Trophoblast cell (in vitro differentiated cells and primary cell): ENCODE measurements around the gene VANGL1.

Source experiments
- DNase-seq, 2 donors: peaks; one replicate each; pipeline ENCODE4 v3.0.0-alpha.2; 2016
- H2AFZ ChIP-seq: 2 replicates; pipeline ENCODE4 v1.6.1; 2013; ENCODE audit warnings: low read length, moderate library complexity, mild to moderate bottlenecking; ENCODE audit not compliant: insufficient read depth, poor library complexity
- H2AK5ac ChIP-seq: 2 replicates; pipeline ENCODE4 v1.6.1; 2013; ENCODE audit warnings: mild to moderate bottlenecking, low read length
- H2BK120ac ChIP-seq: 2 replicates; pipeline ENCODE4 v1.6.1; 2013; ENCODE audit warnings: low read length, mild to moderate bottlenecking, moderate library complexity; ENCODE audit not compliant: insufficient read depth, poor library complexity
- H2BK12ac ChIP-seq: 2 replicates; pipeline ENCODE4 v1.6.1; 2013; ENCODE audit warnings: mild to moderate bottlenecking, low read length, moderate library complexity
- H2BK5ac ChIP-seq: 2 replicates; pipeline ENCODE4 v1.6.1; 2013; ENCODE audit warnings: low read length, low read depth, moderate library complexity, mild to moderate bottlenecking; ENCODE audit not compliant: poor library complexity
- H3K14ac ChIP-seq: 2 replicates; pipeline ENCODE4 v1.6.1; 2013; ENCODE audit warnings: mild to moderate bottlenecking, low read length
- H3K18ac ChIP-seq: 2 replicates; pipeline ENCODE4 v1.6.1; 2013; ENCODE audit warnings: mild to moderate bottlenecking, low read length
- H3K23ac ChIP-seq: 2 replicates; pipeline ENCODE4 v1.6.1; 2013; ENCODE audit warnings: low read length
- H3K27ac ChIP-seq: 2 replicates; pipeline ENCODE4 v1.5.1; 2013; ENCODE audit warnings: low read depth, mild to moderate bottlenecking, inconsistent platforms, low read length, moderate library complexity
- H3K27me3 ChIP-seq: 2 replicates; pipeline ENCODE4 v1.6.1; 2013; ENCODE audit warnings: inconsistent platforms, mild to moderate bottlenecking, low read length, moderate library complexity; ENCODE audit not compliant: insufficient read depth
- H3K36me3 ChIP-seq, 2 experiments: 1 replicate in 1 of 2; 2 replicates in 1 of 2; pipeline ENCODE4 v1.6.1; 2013; ENCODE audit warnings: low read length in 2 of 2, mild to moderate bottlenecking in 2 of 2, moderate library complexity in 1 of 2; ENCODE audit not compliant: insufficient read depth in 2 of 2, control insufficient read depth in 1 of 2
- H3K4ac ChIP-seq: 2 replicates; pipeline ENCODE4 v1.6.1; 2013; ENCODE audit warnings: low read depth, mild to moderate bottlenecking, low read length, moderate library complexity
- H3K4me1 ChIP-seq, 2 experiments: 1 replicate in 1 of 2; 2 replicates in 1 of 2; pipeline ENCODE4 v1.6.1; 2013; ENCODE audit warnings: low read length in 2 of 2, mild to moderate bottlenecking in 2 of 2, moderate library complexity in 1 of 2; ENCODE audit not compliant: insufficient read depth in 2 of 2, control insufficient read depth in 1 of 2
- H3K4me2 ChIP-seq: 2 replicates; pipeline ENCODE4 v1.6.1; 2013; ENCODE audit warnings: inconsistent platforms, mild to moderate bottlenecking, low read length, moderate library complexity
- H3K4me3 ChIP-seq: 2 replicates; pipeline ENCODE4 v1.5.1; 2013; ENCODE audit warnings: mild to moderate bottlenecking, low read depth, low read length, inconsistent platforms
- H3K79me1 ChIP-seq: one replicate; pipeline ENCODE4 v1.6.1; 2013; ENCODE audit warnings: low read length
- H3K79me2 ChIP-seq: 2 replicates; pipeline ENCODE4 v1.6.1; 2013; ENCODE audit warnings: low read length, mild to moderate bottlenecking; ENCODE audit not compliant: control insufficient read depth, insufficient read depth, poor library complexity
- H3K9ac ChIP-seq: 2 replicates; pipeline ENCODE4 v1.6.1; 2013; ENCODE audit warnings: mild to moderate bottlenecking, low read length
- H3K9me3 ChIP-seq: 2 replicates; pipeline ENCODE4 v1.6.1; 2013; ENCODE audit warnings: low read depth, mild to moderate bottlenecking, control low read depth, inconsistent platforms, low read length; ENCODE audit not compliant: insufficient read depth
- H4K12ac ChIP-seq: 2 replicates; pipeline ENCODE4 v1.6.1; 2013; ENCODE audit warnings: low read depth, mild to moderate bottlenecking, low read length, moderate library complexity
- H4K8ac ChIP-seq: 2 replicates; pipeline ENCODE4 v1.6.1; 2013; ENCODE audit warnings: low read depth, mild to moderate bottlenecking, low read length, moderate library complexity
- H4K91ac ChIP-seq: one replicate; pipeline ENCODE4 v1.6.1; 2013; ENCODE audit warnings: low read depth, mild to moderate bottlenecking, low read length, moderate library complexity
- WGBS: extraction: QIAGEN DNeasy Blood & Tissue Kit; methylation state at CpG from one replicate; pipeline ENCODE4 v1.1.7; 2013; ENCODE audit warnings: missing lambda C conversion rate; ENCODE audit not compliant: insufficient read length, insufficient coverage; ENCODE audit errors: extremely low coverage; 5-methylcytosine and 5-hydroxymethylcytosine counted together

The VANGL1 gene

DNA sequence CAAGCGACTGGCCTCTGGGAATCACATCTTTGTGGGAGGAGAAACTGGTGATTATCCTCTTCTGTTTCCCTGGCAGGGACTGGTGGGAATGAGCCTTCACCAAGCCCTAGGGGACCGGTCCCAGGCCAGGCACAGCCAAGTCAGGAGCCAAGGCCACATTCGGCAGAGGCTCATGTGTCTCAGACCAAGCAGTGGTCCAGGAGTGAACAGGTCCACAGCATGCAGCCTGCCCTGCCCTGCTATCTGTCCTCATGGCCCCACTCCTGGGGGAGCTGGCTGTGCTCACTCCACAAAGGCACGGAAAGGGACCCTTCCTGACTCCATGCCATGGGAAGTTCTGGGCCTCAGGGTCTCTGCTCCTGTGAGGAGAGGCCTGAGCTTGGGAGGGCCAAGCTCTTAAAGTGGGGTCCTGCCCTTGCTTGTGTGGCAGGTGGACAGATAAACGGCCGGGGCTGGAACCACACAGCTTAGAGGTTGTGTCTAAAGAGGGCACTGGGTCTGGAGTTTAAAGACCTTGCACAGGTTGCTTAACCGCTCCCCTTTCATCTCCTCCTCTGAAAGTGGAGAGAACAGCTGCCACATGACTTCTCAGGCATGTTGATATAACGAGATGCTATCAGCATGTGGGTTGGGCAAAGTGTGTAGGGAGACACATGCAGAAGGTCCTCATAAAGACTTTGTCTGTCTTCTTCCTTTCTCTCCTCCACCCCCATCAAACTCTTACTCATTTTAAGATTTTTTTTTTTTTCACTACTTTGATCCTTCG lies 69.3 kb downstream of the VANGL1 start:
- Histone ChIP-seq H4K91ac (peak overlapping the region; percentile 83), H3K79me1 (peaks cover 53% of the 10 kb centered on the region), H3K18ac (peak overlapping the region; percentile 90), H2BK12ac (peak overlapping the region; percentile 75), H3K4me3 (no peak overlapping the region), H2BK5ac (peak overlapping the region; percentile 65), H3K36me3 (no peaks in the 10 kb centered on the region), H3K79me2 (peaks cover 6% of the 10 kb centered on the region), H3K27me3 (no peaks in the 10 kb centered on the region), H3K9me3 (no peaks in the 10 kb centered on the region), H2AK5ac (peak overlapping the region; percentile 98), H3K14ac (peak overlapping the region; percentile 88), H3K23ac (no peak overlapping the region), H3K4me2 (no peak overlapping the region), H2AFZ (no peak overlapping the region), H3K4me1 (peaks cover 46% of the 10 kb centered on the region in 2 experiments), H2BK120ac (peak overlapping the region; percentile 78), H4K8ac (peak overlapping the region; percentile 71), H4K12ac (peak overlapping the region; percentile 6), H3K4ac (peak overlapping the region; percentile 38), H3K27ac (no peak overlapping the region), H3K9ac (no peak overlapping the region)
- DNase-seq: peak; percentile 73 to 91
- no CpG with 5 or more reads among the region's 9 CpGs for WGBS

DNA sequence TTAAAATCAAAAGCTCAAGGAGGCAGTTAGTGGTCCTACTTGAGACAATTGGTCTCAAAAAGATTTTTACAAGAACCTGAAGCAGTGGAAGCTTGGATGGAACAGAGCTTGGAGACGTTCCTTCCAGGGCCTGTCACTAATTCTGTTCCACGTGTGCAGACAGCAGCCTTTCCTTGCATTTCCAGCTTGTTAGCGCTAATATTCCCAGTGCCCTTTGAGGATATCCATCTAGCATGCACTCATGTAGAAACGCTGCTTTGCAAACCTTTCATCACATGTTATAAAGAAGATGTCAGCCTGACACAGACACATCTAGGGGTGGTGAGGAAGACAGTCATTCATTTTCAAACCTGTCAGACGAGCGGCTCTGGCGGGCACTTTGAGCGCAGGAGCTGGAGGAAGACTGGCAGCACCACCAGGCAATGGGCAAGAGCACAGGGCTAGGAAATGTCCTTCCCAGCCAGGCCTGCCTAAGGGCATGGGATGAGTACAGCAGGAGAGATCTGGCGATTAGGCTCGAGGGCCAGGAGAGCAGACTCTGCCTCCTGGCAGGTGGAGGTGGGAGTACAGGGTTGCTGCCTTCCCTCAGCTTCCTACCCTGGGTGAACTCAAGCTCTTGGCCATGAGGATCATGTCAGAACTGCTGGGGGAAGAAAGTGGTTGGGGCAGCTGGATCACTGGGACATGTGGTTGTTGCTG lies 71.3 kb downstream of the VANGL1 start:
- peak overlapping the region; percentile 94 for H2BK12ac ChIP-seq
- H2BK120ac ChIP-seq: peak overlapping the region; percentile 69

DNA sequence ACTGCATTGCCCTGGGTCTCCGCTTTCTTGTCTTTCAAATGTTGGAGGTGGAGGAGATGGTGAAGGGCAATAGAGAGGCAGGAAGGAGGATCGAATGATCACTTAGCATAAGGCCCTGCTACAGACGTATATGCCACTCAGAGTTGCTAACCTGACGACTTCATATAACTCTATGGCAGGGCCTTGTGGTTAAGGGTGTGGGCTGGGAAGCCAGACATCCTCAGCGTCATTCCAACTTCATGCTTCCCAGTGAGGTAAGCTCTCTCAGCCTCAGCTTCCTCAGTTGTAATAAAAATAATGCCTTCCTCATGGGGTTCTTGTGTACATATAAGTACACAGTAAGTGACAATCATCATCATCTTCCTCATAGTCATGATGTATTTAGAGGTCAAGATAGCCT lies 72.1 kb downstream of the VANGL1 start:
- no CpG with 5 or more reads among the region's 5 CpGs for WGBS
- H2BK12ac ChIP-seq: peak overlapping the region; percentile 94
- no peaks in the 10 kb centered on the region for H3K36me3 ChIP-seq
- H3K18ac ChIP-seq: peak overlapping the region; percentile 81
- peak overlapping the region; percentile 69 for H2BK120ac ChIP-seq
- peaks cover 63% of the 10 kb centered on the region for H3K79me1 ChIP-seq
- H2AFZ ChIP-seq: no peak overlapping the region
- peak overlapping the region; percentile 58 for H2BK5ac ChIP-seq
- H3K23ac ChIP-seq: no peak overlapping the region
- no peaks in the 10 kb centered on the region for H3K27me3 ChIP-seq
- H4K12ac ChIP-seq: no peak overlapping the region
- peak overlapping the region; percentile 3 for H3K4me2 ChIP-seq
- peaks cover 11% of the 10 kb centered on the region for H3K79me2 ChIP-seq
- H2AK5ac ChIP-seq: peak overlapping the region; percentile 32
- H4K8ac ChIP-seq: peak overlapping the region; percentile 35
- no peak overlapping the region for H3K4me3 ChIP-seq
- peak overlapping the region; percentile 83 for H3K14ac ChIP-seq
- peaks cover 47 to 52% of the 10 kb centered on the region in 2 experiments for H3K4me1 ChIP-seq
- H3K9me3 ChIP-seq: no peaks in the 10 kb centered on the region
- H3K9ac ChIP-seq: no peak overlapping the region
- peak; percentile 4 to 33 for DNase-seq
- peak overlapping the region; percentile 94 for H4K91ac ChIP-seq
- H3K4ac ChIP-seq: peak overlapping the region; percentile 52
- peak overlapping the region; percentile 90 for H3K27ac ChIP-seq

More for the DNA sequence above, 71.3 kb downstream of the VANGL1 start:
- Histone ChIP-seq H3K79me2 (peaks cover 6% of the 10 kb centered on the region), H3K14ac (peak overlapping the region; percentile 83), H2BK5ac (peak overlapping the region; percentile 58), H4K91ac (peak overlapping the region; percentile 94), H3K27me3 (no peaks in the 10 kb centered on the region), H3K4me1 (peaks cover 42 to 49% of the 10 kb centered on the region in 2 experiments), H3K79me1 (peaks cover 59% of the 10 kb centered on the region), H3K4me2 (no peak overlapping the region), H3K9ac (no peak overlapping the region), H3K4ac (peak overlapping the region; percentile 52), H2AFZ (no peak overlapping the region), H4K8ac (peak overlapping the region; percentile 35), H3K27ac (peak overlapping the region; percentile 90), H3K36me3 (no peaks in the 10 kb centered on the region), H3K9me3 (no peaks in the 10 kb centered on the region), H3K18ac (peak overlapping the region; percentile 81), H2AK5ac (peak overlapping the region; percentile 70), H3K4me3 (no peak overlapping the region), H4K12ac (no peak overlapping the region), H3K23ac (no peak overlapping the region)
- DNase-seq: peak; percentile 84 to 91
- no CpG with 5 or more reads among the region's 10 CpGs for WGBS

DNA sequence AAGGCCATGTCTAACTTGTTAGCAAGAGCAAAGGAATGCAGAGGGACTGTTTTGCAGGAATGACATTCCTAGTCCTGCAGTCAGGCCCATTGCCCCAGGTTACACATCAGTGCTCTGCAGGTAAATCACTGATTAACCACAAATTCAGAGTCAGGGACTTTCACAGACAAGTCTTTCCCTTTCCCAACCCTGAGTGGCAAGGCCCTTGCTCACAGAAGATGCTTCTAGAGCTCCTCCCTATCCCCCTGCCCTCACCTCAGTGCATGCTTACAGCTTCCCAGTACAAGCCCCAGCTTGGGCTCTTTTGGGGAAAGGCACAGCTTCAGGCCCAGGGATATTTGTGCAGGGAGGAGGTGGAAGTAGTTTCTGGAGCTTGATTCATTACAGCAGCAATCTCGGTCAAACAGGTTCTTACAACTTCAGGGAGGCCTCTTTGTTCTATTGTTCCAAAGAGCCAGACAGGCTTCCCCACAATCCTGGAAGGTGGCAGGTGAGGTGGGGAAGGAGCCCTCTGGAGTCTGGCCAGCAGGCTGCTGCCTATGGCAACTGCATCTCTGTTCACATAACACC lies 72.9 kb downstream of the VANGL1 start:
- peaks cover 52 to 58% of the 10 kb centered on the region in 2 experiments for H3K4me1 ChIP-seq
- no peaks in the 10 kb centered on the region for H3K9me3 ChIP-seq
- DNase-seq: peak; percentile 93 to 96
- H3K27me3 ChIP-seq: no peaks in the 10 kb centered on the region
- no CpG with 5 or more reads among the region's 1 CpG for WGBS
- peak overlapping the region; percentile 98 for H3K27ac ChIP-seq
- peak overlapping the region; percentile 95 for H4K91ac ChIP-seq
- H3K9ac ChIP-seq: no peak overlapping the region
- peaks cover 70% of the 10 kb centered on the region for H3K79me1 ChIP-seq
- no peak overlapping the region for H3K4me3 ChIP-seq
- H3K18ac ChIP-seq: peak overlapping the region; percentile 89
- no peak overlapping the region for H2AK5ac ChIP-seq
- H3K36me3 ChIP-seq: no peaks in the 10 kb centered on the region
- peaks cover 14% of the 10 kb centered on the region for H3K79me2 ChIP-seq
- peak overlapping the region; percentile 93 for H2BK12ac ChIP-seq
- H2BK5ac ChIP-seq: peak overlapping the region; percentile 97
- H2AFZ ChIP-seq: no peak overlapping the region
- H3K4ac ChIP-seq: peak overlapping the region; percentile 39
- H3K14ac ChIP-seq: peak overlapping the region; percentile 92
- peak overlapping the region; percentile 97 for H2BK120ac ChIP-seq
- H4K12ac ChIP-seq: no peak overlapping the region
- H3K23ac ChIP-seq: no peak overlapping the region
- peak overlapping the region; percentile 42 for H3K4me2 ChIP-seq
- peak overlapping the region; percentile 67 for H4K8ac ChIP-seq
